HCT116 (cell line): Measurements from ENCODE around the gene FIBP.

Experiments used
- CEBPB ChIP-seq: IDR thresholded peaks from 2 replicates; pipeline ENCODE4 v1.6.1; 2012; ENCODE audit warnings: low read depth
- POLR2A ChIP-seq: IDR thresholded peaks from 2 replicates; pipeline ENCODE4 v1.7.0; 2011; ENCODE audit warnings: borderline replicate concordance; ENCODE audit not compliant: insufficient read depth, insufficient read length; ENCODE audit errors: extremely low read depth
- SRF ChIP-seq: IDR thresholded peaks from 2 replicates; pipeline ENCODE4 v1.6.1; 2012; ENCODE audit warnings: low read depth
- TF ChIP-seq, protein P1 (sequence below), 3 experiments: fragments of 200-600 bp in 1 of 3; sonication (generic) in 1 of 3; IDR thresholded peaks in 2 of 3; conservative IDR thresholded peaks in 1 of 3; 2 replicates each; pipeline ENCODE4 v1.5.1; 2012 to 2017; ENCODE audit warnings: low read depth in 2 of 3, low read length in 2 of 3, antibody characterized with exemption in 1 of 3, borderline replicate concordance in 1 of 3, control low read depth in 1 of 3, mild to moderate bottlenecking in 1 of 3, mixed read lengths in 1 of 3, mixed run types in 1 of 3, moderate library complexity in 1 of 3; ENCODE audit not compliant: insufficient read depth in 1 of 3
- TF ChIP-seq, protein P2 (sequence below): IDR thresholded peaks from 2 replicates; pipeline ENCODE4 v1.6.1; 2012; ENCODE audit warnings: low read depth

DNA sequence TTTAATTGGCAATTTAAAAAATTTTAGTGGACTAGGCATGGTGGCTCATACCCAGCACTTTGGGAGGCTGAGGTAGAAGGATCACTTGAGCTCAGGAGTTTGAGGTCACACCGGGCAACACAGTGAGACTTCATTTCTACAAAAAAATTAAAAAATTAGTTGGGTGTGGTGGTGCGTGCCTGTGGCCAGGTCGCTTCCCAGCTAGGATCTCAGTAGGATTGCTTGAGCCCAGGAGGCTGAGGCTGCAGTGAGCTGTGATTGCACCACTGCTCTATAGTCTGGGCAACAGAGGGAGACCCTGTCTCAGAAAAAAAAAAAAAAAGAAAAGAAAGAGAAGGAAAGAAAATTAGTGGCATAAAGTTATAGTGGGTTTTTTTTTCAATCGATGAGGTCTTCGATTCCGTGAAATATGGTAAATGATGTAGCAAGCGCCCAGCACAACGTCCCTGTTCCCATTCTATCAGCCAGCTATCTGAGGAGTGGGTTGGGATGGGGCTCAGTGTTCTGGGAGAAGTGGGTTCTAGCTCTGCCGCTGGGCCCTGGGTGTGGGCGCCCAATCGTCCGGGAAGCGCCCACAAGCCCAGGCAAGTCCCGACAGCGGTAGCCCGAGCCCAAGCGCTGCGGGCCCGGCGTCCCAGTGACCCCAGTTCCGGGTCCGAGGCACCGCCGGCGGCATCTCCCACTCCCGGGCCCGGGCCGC is 10.5 kb upstream of the FIBP start:
- TF ChIP-seq SRF, result no peak
- TF ChIP-seq, protein P1, sequence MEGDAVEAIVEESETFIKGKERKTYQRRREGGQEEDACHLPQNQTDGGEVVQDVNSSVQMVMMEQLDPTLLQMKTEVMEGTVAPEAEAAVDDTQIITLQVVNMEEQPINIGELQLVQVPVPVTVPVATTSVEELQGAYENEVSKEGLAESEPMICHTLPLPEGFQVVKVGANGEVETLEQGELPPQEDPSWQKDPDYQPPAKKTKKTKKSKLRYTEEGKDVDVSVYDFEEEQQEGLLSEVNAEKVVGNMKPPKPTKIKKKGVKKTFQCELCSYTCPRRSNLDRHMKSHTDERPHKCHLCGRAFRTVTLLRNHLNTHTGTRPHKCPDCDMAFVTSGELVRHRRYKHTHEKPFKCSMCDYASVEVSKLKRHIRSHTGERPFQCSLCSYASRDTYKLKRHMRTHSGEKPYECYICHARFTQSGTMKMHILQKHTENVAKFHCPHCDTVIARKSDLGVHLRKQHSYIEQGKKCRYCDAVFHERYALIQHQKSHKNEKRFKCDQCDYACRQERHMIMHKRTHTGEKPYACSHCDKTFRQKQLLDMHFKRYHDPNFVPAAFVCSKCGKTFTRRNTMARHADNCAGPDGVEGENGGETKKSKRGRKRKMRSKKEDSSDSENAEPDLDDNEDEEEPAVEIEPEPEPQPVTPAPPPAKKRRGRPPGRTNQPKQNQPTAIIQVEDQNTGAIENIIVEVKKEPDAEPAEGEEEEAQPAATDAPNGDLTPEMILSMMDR (IDR thresholded peaks at IDR 0.05 in 2 of 3, conservative IDR thresholded peaks at IDR 0.05 in 1 of 3; ENCODE audit: borderline replicate concordance in 1 of 3, insufficient read depth in 1 of 3, low read depth in 2 of 3, low read length in 2 of 3), result no peak
- no peak for TF ChIP-seq POLR2A
- TF ChIP-seq, protein P2, sequence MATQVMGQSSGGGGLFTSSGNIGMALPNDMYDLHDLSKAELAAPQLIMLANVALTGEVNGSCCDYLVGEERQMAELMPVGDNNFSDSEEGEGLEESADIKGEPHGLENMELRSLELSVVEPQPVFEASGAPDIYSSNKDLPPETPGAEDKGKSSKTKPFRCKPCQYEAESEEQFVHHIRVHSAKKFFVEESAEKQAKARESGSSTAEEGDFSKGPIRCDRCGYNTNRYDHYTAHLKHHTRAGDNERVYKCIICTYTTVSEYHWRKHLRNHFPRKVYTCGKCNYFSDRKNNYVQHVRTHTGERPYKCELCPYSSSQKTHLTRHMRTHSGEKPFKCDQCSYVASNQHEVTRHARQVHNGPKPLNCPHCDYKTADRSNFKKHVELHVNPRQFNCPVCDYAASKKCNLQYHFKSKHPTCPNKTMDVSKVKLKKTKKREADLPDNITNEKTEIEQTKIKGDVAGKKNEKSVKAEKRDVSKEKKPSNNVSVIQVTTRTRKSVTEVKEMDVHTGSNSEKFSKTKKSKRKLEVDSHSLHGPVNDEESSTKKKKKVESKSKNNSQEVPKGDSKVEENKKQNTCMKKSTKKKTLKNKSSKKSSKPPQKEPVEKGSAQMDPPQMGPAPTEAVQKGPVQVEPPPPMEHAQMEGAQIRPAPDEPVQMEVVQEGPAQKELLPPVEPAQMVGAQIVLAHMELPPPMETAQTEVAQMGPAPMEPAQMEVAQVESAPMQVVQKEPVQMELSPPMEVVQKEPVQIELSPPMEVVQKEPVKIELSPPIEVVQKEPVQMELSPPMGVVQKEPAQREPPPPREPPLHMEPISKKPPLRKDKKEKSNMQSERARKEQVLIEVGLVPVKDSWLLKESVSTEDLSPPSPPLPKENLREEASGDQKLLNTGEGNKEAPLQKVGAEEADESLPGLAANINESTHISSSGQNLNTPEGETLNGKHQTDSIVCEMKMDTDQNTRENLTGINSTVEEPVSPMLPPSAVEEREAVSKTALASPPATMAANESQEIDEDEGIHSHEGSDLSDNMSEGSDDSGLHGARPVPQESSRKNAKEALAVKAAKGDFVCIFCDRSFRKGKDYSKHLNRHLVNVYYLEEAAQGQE, result no peak
- TF ChIP-seq CEBPB, result no peak
